ENCODE measurements around the gene APLF.

Gene APLF

DNA sequence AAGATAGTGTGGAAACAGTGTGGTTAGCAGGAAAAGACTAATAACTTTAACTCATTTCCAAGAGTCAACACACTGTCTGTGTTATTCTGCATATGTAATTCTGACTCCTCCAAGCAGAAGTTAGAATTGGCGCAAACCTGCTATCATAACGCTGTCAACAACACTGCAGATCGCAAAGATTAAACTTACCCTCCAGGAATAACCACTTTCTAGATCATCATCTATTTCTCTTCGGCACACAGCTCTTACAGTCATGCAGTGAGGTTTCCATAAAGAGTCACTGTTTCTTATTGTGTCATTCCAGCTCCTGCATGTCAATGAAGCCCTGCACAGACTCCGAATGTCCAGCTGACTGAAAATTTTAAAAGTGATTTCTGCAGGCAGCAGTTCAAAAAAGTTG, 2.7 kb upstream of the APLF start:
- DNase-seq (ENCODE audit: extremely low spot score), result no peak
- ChIA-PET CTCF (interaction anchor here (0.8 to 6.1 kb wide), 23 partner anchors 9 to 479 kb away, joined by 3 to 88 read pairs (median 5); no protein-coding TSS in a partner anchor), POLR2A (no interaction called here)
- TF ChIP-seq, protein P1, sequence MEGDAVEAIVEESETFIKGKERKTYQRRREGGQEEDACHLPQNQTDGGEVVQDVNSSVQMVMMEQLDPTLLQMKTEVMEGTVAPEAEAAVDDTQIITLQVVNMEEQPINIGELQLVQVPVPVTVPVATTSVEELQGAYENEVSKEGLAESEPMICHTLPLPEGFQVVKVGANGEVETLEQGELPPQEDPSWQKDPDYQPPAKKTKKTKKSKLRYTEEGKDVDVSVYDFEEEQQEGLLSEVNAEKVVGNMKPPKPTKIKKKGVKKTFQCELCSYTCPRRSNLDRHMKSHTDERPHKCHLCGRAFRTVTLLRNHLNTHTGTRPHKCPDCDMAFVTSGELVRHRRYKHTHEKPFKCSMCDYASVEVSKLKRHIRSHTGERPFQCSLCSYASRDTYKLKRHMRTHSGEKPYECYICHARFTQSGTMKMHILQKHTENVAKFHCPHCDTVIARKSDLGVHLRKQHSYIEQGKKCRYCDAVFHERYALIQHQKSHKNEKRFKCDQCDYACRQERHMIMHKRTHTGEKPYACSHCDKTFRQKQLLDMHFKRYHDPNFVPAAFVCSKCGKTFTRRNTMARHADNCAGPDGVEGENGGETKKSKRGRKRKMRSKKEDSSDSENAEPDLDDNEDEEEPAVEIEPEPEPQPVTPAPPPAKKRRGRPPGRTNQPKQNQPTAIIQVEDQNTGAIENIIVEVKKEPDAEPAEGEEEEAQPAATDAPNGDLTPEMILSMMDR (IDR thresholded peaks at IDR 0.05; ENCODE audit: control extremely low read depth, extremely low read depth, low read depth, missing control alignments), result no peak

GRCh38 chr2:68465081-68465916, 2.1 kb upstream of the APLF start:
- CTCF ChIA-PET, result interaction anchor here (0.8 to 6.1 kb wide), 28 partner anchors 9 to 487 kb away, joined by 3 to 88 read pairs (median 5); partner anchors contain the start of gene GKN2
- TF ChIP-seq, protein P1 (IDR thresholded peaks at IDR 0.05; ENCODE audit: control extremely low read depth, extremely low read depth, low read depth, missing control alignments), result no peak
- POLR2A ChIA-PET, result no interaction called here
- DNase-seq (ENCODE audit: extremely low spot score), result no peak

DNA sequence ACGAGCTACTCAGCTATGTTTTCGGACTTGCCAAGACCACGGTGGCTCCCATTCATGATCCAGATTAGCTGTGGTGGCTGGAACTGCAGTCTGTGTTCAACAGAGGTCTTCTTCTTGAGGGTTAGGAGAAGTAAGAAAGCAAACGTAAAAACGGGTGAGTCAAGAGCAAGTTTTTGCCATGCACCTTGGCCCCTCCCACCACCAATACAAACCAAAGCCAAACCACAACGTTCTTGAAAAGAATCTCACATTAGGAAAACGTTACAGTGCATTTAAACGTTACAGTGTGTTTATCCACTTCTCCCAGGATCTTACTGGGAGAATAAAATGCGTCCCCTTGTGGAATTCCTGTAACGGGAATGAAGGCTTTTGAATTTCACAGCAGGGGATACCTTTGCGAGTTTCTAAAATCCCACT, 1.0 kb upstream of the APLF start:
- DNase-seq (ENCODE audit: extremely low spot score), result no peak
- ChIA-PET POLR2A (interaction anchor here (0.6 to 1.0 kb wide), 2 partner anchors 21 to 93 kb away, joined by 3 to 4 read pairs; no protein-coding TSS in a partner anchor), CTCF (interaction anchor here (1.0 to 6.1 kb wide), 24 partner anchors 10 to 546 kb away, joined by 3 to 88 read pairs (median 6); partner anchors contain the start of genes ANTXR1 and GKN2)
- TF ChIP-seq, protein P1 (IDR thresholded peaks at IDR 0.05; ENCODE audit: control extremely low read depth, extremely low read depth, low read depth, missing control alignments), result no peak

DNA sequence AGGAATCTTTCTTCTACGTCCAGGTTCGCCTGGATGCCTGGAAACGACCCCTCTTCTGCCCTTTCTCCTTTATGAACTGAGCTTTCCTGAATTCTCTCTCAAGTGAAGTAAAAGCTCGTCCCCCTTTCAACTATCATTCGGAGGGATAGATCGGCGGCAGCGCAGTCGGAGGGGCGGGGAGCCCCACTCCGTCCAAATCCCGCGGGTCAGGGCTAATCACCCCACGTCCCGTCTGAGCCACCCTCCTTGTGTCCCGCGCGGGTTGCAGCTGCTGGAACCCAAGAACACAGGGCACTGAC, 658 bp upstream of the APLF start:
- TF ChIP-seq, protein P1 (IDR thresholded peaks at IDR 0.05; ENCODE audit: control extremely low read depth, extremely low read depth, low read depth, missing control alignments), result no peak
- DNase-seq (ENCODE audit: extremely low spot score), result no peak
- ChIA-PET CTCF (interaction anchor here (0.7 to 6.1 kb wide), 20 partner anchors 10 to 546 kb away, joined by 3 to 88 read pairs (median 4); partner anchors contain the start of genes ANTXR1 and GKN2), POLR2A (interaction anchor here (0.6 to 1.0 kb wide), 4 partner anchors 21 to 445 kb away, joined by 3 to 4 read pairs (median 3); no protein-coding TSS in a partner anchor)

- TF ChIP-seq, protein P1 (IDR thresholded peaks at IDR 0.05; ENCODE audit: control extremely low read depth, extremely low read depth, low read depth, missing control alignments), result no peak
- ChIA-PET CTCF (interaction anchor here (0.8 to 1.9 kb wide), 6 partner anchors 13 to 283 kb away, joined by 3 to 6 read pairs (median 4); no protein-coding TSS in a partner anchor), POLR2A (no interaction called here)
- no peak for DNase-seq (ENCODE audit: extremely low spot score)
Observed at GRCh38 chr2:68468801-68469200, 1.4 kb downstream of the APLF start.

DNA sequence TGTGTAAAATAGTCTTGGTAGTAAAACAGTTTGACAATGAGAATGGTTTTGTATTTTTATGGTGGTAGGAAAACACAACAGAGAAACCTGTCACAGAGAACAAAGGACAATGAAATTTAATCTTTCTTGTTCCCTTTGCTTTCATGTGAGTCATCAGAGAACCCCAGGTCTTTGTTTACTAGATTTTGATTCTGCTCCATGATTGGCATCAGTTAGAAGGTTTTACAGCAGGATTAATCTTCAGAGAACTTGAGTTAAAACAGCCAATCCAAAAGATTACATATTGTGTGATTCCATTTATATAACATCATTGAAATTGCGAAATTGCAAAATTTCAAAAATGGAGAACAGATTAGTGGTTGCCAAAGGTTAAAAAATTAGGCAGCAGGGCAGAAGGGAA, 2.5 kb downstream of the APLF start:
- CTCF ChIA-PET, result interaction anchor here (1.0 to 1.9 kb wide), 3 partner anchors 13 to 239 kb away, joined by 3 to 4 read pairs (median 4); no protein-coding TSS in a partner anchor
- POLR2A ChIA-PET, result no interaction called here
- TF ChIP-seq, protein P1 (IDR thresholded peaks at IDR 0.05; ENCODE audit: control extremely low read depth, extremely low read depth, low read depth, missing control alignments), result no peak
- no peak for DNase-seq (ENCODE audit: extremely low spot score)
